Progenitor cell of endocrine pancreas (in vitro differentiated cells): ENCODE results near the gene FSTL4. TPM values are rescaled to one million over a fixed set of nuclear protein-coding genes. Genes with fewer than 3 reads are reported as not detected.

Source experiments
- DNase-seq: peaks from one replicate; pipeline ENCODE4 v3.0.0; 2021; ENCODE audit warnings: low spot score; ENCODE audit not compliant: unreplicated experiment
- H3K27ac Mint-ChIP-seq: 2 replicates; pipeline ENCODE4 v1.8.0; 2021; ENCODE audit warnings: mild to moderate bottlenecking, moderate library complexity, mixed read lengths
- H3K27me3 Mint-ChIP-seq: 2 replicates; pipeline ENCODE4 v1.8.0; 2021; ENCODE audit warnings: mixed read lengths
- H3K36me3 Mint-ChIP-seq: 2 replicates; pipeline ENCODE4 v1.8.0; 2022; ENCODE audit warnings: mixed read lengths; ENCODE audit not compliant: insufficient read depth
- H3K4me1 Mint-ChIP-seq: 2 replicates; pipeline ENCODE4 v1.8.0; 2021; ENCODE audit warnings: low read depth, mixed read lengths
- H3K4me3 Mint-ChIP-seq: 2 replicates; pipeline ENCODE4 v1.8.0; 2021; ENCODE audit warnings: low read depth, mild to moderate bottlenecking, moderate library complexity, mixed read lengths
- H3K9me3 Mint-ChIP-seq: 2 replicates; pipeline ENCODE4 v1.8.0; 2021; ENCODE audit warnings: low read depth, mixed read lengths
- total RNA-seq: library from RNA; stranded (reverse); gene quantifications from 2 replicates; pipeline ENCODE4 v1.2.1, GENCODE V29; 2021
- TF ChIP-seq, protein P1 (sequence below): fragments of 200-600 bp; sonication (generic); IDR thresholded peaks from one replicate; pipeline ENCODE4 v1.5.0; 2021; ENCODE audit warnings: antibody characterized with exemption, mild to moderate bottlenecking; ENCODE audit not compliant: unreplicated experiment

Gene FSTL4
- total RNA-seq, 1 donor from 2014 or later, result 2.4 TPM

DNA sequence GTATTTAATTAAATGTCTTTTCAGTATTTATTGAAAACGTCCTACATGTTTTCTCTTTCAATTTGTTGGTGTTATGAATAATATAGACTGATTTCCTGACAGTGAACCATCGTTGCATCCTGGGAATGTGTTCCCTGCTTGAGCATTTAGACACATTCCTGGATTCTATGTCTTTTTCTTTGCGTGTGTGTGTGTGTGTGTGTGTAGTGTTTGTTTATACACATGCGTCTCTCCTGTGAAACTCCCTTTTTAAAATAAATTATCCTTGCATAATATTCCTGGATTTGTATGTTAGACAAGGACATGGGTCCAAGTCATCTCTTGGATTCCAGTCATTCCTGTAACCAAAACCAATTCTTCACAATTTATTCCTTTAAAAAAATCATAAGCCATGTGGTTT, 407.1 kb downstream of the FSTL4 start:
- Mint-ChIP-seq H3K9me3 (no peaks in the 10 kb centered on the region), H3K27me3 (peaks cover 10% of the 10 kb centered on the region), H3K36me3 (no peaks in the 10 kb centered on the region), H3K4me3 (no peak overlapping the region), H3K27ac (no peak overlapping the region), H3K4me1 (no peaks in the 10 kb centered on the region)
- DNase-seq, result no peak
- TF ChIP-seq, protein P1, sequence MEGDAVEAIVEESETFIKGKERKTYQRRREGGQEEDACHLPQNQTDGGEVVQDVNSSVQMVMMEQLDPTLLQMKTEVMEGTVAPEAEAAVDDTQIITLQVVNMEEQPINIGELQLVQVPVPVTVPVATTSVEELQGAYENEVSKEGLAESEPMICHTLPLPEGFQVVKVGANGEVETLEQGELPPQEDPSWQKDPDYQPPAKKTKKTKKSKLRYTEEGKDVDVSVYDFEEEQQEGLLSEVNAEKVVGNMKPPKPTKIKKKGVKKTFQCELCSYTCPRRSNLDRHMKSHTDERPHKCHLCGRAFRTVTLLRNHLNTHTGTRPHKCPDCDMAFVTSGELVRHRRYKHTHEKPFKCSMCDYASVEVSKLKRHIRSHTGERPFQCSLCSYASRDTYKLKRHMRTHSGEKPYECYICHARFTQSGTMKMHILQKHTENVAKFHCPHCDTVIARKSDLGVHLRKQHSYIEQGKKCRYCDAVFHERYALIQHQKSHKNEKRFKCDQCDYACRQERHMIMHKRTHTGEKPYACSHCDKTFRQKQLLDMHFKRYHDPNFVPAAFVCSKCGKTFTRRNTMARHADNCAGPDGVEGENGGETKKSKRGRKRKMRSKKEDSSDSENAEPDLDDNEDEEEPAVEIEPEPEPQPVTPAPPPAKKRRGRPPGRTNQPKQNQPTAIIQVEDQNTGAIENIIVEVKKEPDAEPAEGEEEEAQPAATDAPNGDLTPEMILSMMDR, result no peak

DNA sequence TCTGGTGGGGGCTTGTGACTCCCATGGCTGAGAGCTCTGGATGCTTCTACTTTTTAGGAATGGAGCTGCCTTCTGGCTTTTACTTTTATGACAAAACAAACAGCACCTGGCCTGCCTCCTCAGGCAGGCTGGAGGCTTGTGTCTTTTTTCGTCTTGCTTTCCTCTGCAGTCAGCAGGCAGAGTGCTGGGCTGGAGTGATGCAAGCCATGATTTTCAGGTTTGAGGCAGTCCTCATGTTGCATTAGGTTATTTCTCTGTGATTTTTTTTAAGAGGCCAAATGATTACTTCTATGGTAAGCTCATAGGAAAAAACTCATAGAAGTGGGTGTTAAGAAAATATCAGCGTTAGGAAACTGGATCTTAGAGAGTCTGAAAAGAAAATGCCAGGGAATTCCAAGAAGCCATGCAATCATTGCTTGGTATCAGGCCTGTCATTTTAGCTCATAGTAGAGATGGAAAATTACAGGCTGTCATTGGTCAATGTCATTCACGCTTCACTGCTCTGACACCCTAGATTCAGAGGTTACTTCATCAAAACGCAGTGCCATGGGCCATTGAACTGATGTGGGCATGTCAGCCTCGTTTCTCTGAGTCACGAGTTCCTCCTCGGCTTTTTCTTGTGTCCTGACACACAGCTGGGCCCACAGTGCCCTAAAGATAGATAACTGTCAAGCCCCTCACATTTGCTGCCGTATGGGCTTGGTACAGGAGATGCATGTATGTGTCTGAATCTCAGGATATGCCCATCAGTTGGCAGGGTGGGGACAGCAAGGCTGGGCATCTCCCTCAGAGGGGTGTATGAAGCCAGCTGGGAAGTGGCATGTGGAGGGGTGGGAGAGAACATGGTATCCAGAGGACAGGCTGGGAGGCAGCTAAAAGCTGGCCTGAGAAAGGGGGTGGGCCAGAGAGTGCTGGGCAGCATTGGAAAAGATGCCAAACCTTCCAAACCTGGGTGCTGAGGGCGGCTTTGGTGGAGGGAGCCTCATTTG, 408.7 kb downstream of the FSTL4 start:
- Mint-ChIP-seq H3K36me3 (no peaks in the 10 kb centered on the region), H3K27ac (no peak overlapping the region), H3K4me1 (peaks cover 4% of the 10 kb centered on the region), H3K4me3 (no peak overlapping the region), H3K27me3 (peaks cover 20% of the 10 kb centered on the region), H3K9me3 (no peaks in the 10 kb centered on the region)
- TF ChIP-seq, protein P1, result no peak
- DNase-seq, result no peak

DNA sequence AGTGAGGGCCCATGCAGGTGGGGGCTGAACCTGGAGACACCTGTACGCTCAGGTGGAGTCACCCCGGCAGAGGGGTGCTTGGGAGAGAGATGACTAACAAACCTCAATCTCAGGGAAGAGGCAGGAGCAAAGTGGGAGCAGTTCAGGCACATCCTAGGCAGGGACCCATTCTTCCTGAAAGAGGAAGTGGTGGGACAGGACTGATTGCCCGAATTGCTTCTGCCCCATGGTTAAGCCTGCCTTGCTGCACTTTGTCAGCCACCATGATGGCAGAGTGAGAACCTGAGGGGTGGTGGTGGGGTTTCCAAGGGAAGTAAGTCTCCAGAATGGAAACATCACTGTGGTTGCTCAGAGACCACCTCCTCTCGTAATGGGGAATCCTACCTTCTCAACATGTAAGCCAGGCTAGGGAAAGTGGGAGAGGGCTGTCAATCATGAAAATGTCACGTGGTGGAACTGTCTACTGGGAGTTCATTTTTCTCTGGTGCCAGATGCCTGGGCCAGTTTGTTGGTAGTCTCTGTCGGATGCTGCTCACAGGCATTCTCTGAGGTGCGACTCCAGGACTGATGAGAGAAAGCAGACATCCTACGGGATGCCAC, 410.2 kb downstream of the FSTL4 start:
- H3K27ac Mint-ChIP-seq, result no peak overlapping the region
- no peak overlapping the region for H3K4me3 Mint-ChIP-seq
- peaks cover 4% of the 10 kb centered on the region for H3K4me1 Mint-ChIP-seq
- H3K9me3 Mint-ChIP-seq, result no peaks in the 10 kb centered on the region
- H3K27me3 Mint-ChIP-seq, result peaks cover 17% of the 10 kb centered on the region
- DNase-seq, result no peak
- no peaks in the 10 kb centered on the region for H3K36me3 Mint-ChIP-seq
- TF ChIP-seq, protein P1, result no peak

DNA sequence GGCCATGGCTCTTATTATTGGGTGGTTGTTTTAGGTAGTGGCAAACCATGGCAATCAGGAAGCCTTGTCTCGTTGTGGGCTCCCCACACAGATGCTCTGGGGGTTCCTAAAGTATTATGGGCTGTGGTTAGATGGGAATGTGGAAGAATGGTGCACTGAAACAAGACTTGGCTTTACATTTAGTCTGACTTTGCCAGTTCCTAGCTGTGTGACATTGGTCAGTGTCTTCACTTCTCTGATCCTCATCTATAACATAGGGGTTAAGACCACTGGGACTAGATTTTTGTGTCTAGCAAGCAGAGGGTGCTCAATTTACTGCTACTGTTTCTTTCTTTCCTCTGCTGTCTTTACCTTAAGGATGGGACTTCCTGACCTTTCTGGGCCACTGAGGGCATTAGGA, 411.0 kb downstream of the FSTL4 start:
- Mint-ChIP-seq H3K27me3 (peaks cover 17% of the 10 kb centered on the region), H3K36me3 (no peaks in the 10 kb centered on the region), H3K9me3 (no peaks in the 10 kb centered on the region), H3K27ac (no peak overlapping the region), H3K4me1 (peaks cover 4% of the 10 kb centered on the region), H3K4me3 (no peak overlapping the region)
- no peak for DNase-seq
- TF ChIP-seq, protein P1, result no peak

DNA sequence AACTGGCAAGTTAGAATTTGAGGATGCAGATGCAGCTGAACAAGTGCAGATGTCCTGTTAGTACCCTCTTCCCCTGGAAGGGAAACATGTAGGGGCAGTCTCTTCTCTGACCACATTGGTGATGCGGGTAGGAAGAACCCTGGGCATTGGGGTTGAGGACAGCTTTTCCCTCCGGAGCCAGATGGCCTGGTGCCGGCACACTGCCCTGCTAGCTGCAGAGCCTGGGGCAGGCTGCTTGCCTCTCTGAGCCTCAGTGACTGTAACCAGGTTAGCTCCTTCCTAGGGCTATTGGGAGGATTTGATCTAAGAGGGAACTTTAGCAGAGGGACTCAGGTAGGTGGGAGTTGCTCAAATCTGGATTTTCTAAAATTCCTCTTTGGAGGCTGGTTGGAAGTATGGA, 412.1 kb downstream of the FSTL4 start:
- H3K27ac Mint-ChIP-seq, result no peak overlapping the region
- H3K36me3 Mint-ChIP-seq, result no peaks in the 10 kb centered on the region
- no peaks in the 10 kb centered on the region for H3K9me3 Mint-ChIP-seq
- peaks cover 4% of the 10 kb centered on the region for H3K4me1 Mint-ChIP-seq
- H3K27me3 Mint-ChIP-seq, result peaks cover 22% of the 10 kb centered on the region
- TF ChIP-seq, protein P1, result no peak
- no peak overlapping the region for H3K4me3 Mint-ChIP-seq
- DNase-seq, result no peak
